BE2C (cell line): ENCODE measurements around the gene DACT1.

ENCODE experiments used
- DNase-seq: peaks from one replicate; pipeline ENCODE4 v3.0.0-alpha.2; 2020
- H3K27me3 ChIP-seq: fragments of 250-450 bp; sonication (Bioruptor Pico); 2 replicates; pipeline ENCODE4 v1.5.1; 2020; ENCODE audit warnings: mild to moderate bottlenecking
- H3K36me3 ChIP-seq: fragments of 250-450 bp; sonication (Bioruptor Pico); 2 replicates; pipeline ENCODE4 v1.5.1; 2020; ENCODE audit warnings: mild to moderate bottlenecking
- H3K4me1 ChIP-seq: fragments of 250-450 bp; sonication (Bioruptor Pico); 2 replicates; pipeline ENCODE4 v1.5.1; 2020
- H3K4me3 ChIP-seq: 2 replicates; pipeline ENCODE4 v1.5.1; 2011; ENCODE audit warnings: low read depth, low read length
- H3K9me3 ChIP-seq: fragments of 250-450 bp; sonication (Bioruptor Pico); 2 replicates; pipeline ENCODE4 v1.5.1; 2020
- TF ChIP-seq, protein P1 (sequence below): IDR thresholded peaks from 2 replicates; pipeline ENCODE4 v1.5.1; 2012; ENCODE audit warnings: mild to moderate bottlenecking, low read depth, low read length

DACT1 gene

DNA sequence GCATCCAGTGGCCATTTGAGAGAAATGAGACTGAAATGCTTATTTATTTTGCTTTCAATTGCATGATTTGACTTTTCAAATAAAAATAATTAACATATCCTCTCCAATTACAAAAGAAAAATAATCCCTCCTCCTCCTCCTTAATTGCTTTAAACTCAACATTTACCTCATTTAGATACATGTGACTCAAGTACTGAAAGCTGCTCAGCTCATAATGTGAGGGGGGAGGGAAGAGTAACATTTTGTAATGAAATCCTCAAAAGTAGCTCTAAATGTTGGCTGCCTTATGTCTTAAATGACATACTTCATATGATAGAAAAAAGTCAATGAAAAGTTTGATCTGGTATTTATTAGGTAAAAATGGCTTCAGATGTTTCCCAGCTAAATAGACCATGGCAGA is 29.0 kb downstream of the DACT1 start:
- no peaks in the 10 kb centered on the region; the same call in 1 of the 2 replicates for H3K27me3 ChIP-seq
- no peak for DNase-seq
- H3K4me3 ChIP-seq = no peak overlapping the region
- H3K4me1 ChIP-seq = no peaks in the 10 kb centered on the region
- no peaks in the 10 kb centered on the region for H3K9me3 ChIP-seq
- TF ChIP-seq, protein P1, sequence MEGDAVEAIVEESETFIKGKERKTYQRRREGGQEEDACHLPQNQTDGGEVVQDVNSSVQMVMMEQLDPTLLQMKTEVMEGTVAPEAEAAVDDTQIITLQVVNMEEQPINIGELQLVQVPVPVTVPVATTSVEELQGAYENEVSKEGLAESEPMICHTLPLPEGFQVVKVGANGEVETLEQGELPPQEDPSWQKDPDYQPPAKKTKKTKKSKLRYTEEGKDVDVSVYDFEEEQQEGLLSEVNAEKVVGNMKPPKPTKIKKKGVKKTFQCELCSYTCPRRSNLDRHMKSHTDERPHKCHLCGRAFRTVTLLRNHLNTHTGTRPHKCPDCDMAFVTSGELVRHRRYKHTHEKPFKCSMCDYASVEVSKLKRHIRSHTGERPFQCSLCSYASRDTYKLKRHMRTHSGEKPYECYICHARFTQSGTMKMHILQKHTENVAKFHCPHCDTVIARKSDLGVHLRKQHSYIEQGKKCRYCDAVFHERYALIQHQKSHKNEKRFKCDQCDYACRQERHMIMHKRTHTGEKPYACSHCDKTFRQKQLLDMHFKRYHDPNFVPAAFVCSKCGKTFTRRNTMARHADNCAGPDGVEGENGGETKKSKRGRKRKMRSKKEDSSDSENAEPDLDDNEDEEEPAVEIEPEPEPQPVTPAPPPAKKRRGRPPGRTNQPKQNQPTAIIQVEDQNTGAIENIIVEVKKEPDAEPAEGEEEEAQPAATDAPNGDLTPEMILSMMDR = no peak
- no peaks in the 10 kb centered on the region for H3K36me3 ChIP-seq

DNA sequence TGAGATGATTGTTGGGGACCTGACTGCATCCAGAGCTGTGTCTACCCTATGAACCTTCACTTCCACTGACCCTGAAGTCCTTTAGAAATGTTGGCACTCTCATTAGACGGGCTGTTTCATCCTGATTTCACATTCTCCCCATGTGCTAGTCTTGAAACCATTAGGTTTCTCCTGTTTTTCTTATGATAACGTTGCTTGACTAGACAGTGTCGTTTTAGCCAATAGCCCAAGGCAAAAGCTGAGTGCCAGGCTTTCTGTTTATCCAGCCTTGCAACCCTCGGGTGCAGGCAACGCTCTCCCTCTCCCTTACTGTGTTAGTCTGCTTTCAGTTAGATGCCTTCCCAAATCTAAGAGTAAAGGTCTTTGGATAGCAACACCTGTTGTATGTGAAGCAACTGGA is 30.1 kb downstream of the DACT1 start:
- H3K4me1 ChIP-seq = no peaks in the 10 kb centered on the region
- no peaks in the 10 kb centered on the region; the same call in 1 of the 2 replicates for H3K27me3 ChIP-seq
- no peak overlapping the region for H3K4me3 ChIP-seq
- DNase-seq = no peak
- no peaks in the 10 kb centered on the region for H3K36me3 ChIP-seq
- TF ChIP-seq, protein P1 = no peak
- no peaks in the 10 kb centered on the region for H3K9me3 ChIP-seq

DNA sequence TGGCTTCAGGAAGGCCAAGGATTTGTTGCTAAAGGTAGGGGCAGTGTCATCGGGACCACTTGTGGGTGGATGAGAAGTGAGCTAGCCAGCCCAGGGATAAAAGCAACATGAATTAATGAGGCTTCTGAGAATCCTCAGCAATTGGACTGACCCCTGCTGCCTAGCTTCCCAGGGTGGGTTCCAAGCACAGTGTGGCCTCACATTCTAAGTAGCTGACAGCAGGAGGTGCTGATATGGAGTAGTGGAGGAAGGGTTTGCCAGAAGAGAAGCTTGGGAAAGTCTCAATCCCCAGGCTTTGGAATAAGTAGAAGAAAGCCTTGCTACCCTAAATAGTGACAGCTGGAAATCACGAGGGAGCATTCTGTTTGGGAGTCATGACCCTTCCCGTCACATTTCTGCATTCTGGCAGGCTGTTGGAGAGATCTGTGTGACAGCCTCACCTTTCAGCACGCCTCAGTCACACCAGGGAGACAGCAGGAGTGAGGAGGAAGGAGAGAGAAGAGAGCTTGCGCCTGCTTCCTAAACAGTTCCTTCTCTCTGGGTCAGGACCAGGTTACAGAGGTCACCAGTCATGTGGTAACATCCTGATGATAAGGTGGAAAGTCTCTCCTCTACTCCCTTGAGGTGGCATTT is 31.2 kb downstream of the DACT1 start:
- TF ChIP-seq, protein P1 = no peak
- Histone ChIP-seq H3K36me3 (no peaks in the 10 kb centered on the region), H3K4me3 (no peak overlapping the region), H3K9me3 (no peaks in the 10 kb centered on the region), H3K4me1 (no peaks in the 10 kb centered on the region), H3K27me3 (no peaks in the 10 kb centered on the region; the same call in 1 of the 2 replicates)
- no peak for DNase-seq

DNA sequence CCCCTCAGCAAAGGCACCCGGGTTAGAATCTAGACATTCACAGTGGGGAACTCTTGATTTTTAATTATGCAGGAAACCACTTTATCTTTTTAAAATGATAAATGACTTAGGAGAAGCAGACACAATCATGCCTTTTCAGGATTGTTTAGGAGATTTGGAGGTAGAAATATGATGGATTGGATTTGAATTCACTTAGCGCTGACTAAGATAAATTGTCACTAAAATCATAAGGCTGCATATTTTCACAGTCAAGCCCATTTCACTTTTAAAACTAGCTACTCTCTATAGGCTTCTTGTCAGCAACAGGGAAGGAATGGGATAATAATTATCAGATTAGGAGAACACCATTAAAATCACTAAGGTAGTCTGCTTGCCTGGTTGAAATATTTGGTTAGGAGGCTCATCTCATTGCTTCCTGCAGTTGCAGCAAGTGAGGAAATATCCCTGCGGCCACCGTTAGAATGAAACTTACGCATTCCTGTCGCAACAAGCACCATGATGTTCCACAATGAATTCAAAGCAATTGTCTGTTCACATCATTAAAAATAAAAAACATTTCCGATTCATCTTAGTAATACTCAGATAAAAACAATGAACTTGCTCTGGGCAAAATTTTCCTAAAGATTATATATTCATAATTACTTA is 31.9 kb downstream of the DACT1 start:
- H3K4me3 ChIP-seq = no peak overlapping the region
- H3K36me3 ChIP-seq = no peaks in the 10 kb centered on the region
- TF ChIP-seq, protein P1 = no peak
- no peaks in the 10 kb centered on the region for H3K4me1 ChIP-seq
- no peak for DNase-seq
- no peaks in the 10 kb centered on the region for H3K9me3 ChIP-seq
- no peaks in the 10 kb centered on the region; the same call in 1 of the 2 replicates for H3K27me3 ChIP-seq

DNA sequence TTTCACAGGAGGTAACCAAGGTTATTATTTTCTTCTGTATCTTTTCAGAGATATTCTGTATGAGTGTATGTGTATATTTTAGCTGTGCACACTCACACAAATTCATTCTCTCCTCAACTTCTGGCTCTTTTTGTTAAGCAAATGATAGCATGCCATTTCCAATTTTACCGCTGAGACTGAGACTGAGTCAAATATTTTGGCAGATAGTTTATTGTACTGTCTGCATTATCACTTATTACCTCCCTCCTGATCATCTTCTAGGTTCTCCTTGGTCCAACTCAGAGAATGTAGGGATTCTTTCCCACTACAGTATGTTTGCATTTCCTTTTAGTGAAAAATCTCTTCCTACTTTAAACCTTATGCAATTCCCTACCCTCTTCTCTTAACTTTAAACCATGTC is 33.3 kb downstream of the DACT1 start:
- DNase-seq = no peak
- Histone ChIP-seq H3K4me1 (no peaks in the 10 kb centered on the region), H3K36me3 (no peaks in the 10 kb centered on the region), H3K27me3 (no peaks in the 10 kb centered on the region; the same call in 1 of the 2 replicates), H3K4me3 (no peak overlapping the region), H3K9me3 (no peaks in the 10 kb centered on the region)
- TF ChIP-seq, protein P1 = no peak

DNA sequence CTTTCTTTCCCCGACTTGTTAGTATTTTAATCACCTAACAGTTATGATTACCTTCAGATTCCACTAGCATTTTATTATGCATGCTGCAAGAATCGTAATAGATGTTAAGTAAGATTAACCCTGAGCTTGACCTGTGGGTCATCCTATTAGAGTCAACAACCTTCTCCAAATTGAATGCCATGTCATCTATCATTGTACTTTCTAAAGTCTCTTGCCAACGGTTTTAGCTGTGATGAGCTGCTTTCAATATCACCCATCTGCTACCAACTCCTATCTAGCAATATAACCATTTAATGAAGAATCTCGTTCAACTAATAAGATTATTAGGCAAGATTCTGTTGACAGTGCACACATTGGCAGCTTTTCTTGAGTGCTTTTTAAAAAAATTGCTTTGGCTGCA is 33.7 kb downstream of the DACT1 start:
- TF ChIP-seq, protein P1 = no peak
- no peak for DNase-seq

More for the DNA sequence above, 33.7 kb downstream of the DACT1 start:
- Histone ChIP-seq H3K4me3 (no peak overlapping the region), H3K9me3 (no peaks in the 10 kb centered on the region), H3K36me3 (no peaks in the 10 kb centered on the region), H3K27me3 (no peaks in the 10 kb centered on the region; the same call in 1 of the 2 replicates), H3K4me1 (no peaks in the 10 kb centered on the region)
